Endothelial cell of umbilical vein (primary cell): ENCODE measurements around the gene SLC39A9.

Experiments used
- EZH2 ChIP-seq: IDR thresholded peaks from 2 replicates; pipeline ENCODE4 v1.6.1; 2012; ENCODE audit warnings: borderline replicate concordance, low read depth, mild to moderate bottlenecking, moderate library complexity, low read length, inconsistent platforms; ENCODE audit not compliant: severe bottlenecking
- MYC ChIP-seq: IDR thresholded peaks from one replicate; pipeline ENCODE4 v1.6.1; 2011; ENCODE audit warnings: mild to moderate bottlenecking, low read depth, low read length
- POLR2AphosphoS5 ChIP-seq: IDR thresholded peaks from 2 replicates; pipeline ENCODE4 v1.6.1; 2012; ENCODE audit warnings: low read depth, mild to moderate bottlenecking, control low read depth, low read length, moderate library complexity; ENCODE audit not compliant: insufficient read depth
- TF ChIP-seq, protein P1 (sequence below), 2 donors: IDR thresholded peaks; 1 replicate in 1 of 2; 2 replicates in 1 of 2; pipeline ENCODE4 v1.5.1; 2011; ENCODE audit warnings: low read length in 2 of 2, mild to moderate bottlenecking in 2 of 2, moderate library complexity in 2 of 2, control low read depth in 1 of 2, inconsistent platforms in 1 of 2, low read depth in 1 of 2; ENCODE audit not compliant: insufficient read depth in 1 of 2; ENCODE audit errors: extremely low read depth in 1 of 2
- TF ChIP-seq, protein P2 (sequence below): IDR thresholded peaks from 2 replicates; pipeline ENCODE4 v1.6.1; 2011; ENCODE audit not compliant: insufficient read depth, insufficient read length

DNA sequence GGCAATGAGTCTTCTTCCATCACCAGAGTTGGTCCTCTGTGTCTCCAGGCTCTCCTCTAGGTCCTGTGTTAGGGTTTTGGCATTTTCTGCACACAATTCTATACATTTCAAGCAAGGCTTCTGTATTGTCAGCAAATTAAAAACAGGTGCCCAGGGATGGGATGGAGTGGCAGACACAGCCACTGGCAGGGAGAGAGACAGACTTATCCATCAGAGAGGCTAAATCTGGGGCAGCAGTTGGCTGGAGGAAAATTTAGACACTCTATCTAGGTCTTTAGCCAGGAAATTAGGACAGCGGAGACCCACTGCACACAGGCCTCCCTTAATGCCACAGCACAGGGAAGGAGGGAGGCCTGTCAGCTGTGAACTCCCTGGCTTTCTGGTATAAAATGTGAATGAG is 106.3 kb downstream of the SLC39A9 start:
- TF ChIP-seq, protein P1, sequence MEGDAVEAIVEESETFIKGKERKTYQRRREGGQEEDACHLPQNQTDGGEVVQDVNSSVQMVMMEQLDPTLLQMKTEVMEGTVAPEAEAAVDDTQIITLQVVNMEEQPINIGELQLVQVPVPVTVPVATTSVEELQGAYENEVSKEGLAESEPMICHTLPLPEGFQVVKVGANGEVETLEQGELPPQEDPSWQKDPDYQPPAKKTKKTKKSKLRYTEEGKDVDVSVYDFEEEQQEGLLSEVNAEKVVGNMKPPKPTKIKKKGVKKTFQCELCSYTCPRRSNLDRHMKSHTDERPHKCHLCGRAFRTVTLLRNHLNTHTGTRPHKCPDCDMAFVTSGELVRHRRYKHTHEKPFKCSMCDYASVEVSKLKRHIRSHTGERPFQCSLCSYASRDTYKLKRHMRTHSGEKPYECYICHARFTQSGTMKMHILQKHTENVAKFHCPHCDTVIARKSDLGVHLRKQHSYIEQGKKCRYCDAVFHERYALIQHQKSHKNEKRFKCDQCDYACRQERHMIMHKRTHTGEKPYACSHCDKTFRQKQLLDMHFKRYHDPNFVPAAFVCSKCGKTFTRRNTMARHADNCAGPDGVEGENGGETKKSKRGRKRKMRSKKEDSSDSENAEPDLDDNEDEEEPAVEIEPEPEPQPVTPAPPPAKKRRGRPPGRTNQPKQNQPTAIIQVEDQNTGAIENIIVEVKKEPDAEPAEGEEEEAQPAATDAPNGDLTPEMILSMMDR (IDR thresholded peaks at IDR 0.05; ENCODE audit: extremely low read depth in 1 of 2, insufficient read depth in 1 of 2, low read depth in 1 of 2, low read length in 2 of 2): no peak
- TF ChIP-seq EZH2 (no peak), MYC (no peak), POLR2AphosphoS5 (no peak)
- TF ChIP-seq, protein P2, sequence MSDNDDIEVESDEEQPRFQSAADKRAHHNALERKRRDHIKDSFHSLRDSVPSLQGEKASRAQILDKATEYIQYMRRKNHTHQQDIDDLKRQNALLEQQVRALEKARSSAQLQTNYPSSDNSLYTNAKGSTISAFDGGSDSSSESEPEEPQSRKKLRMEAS: no peak
